HG02623 (cell line): Measurements from ENCODE around the gene NLRX1.
A peak's percentile ranks its signal among the peaks of the same experiment; 100 is the strongest.
"Not testable (repeated sequence)": the region's sequence is repeated elsewhere in the genome, so short reads cannot be mapped to it uniquely, and the experiment has no call there.

Experiments used
- ATAC-seq: cut with Tn5 transposase; IDR thresholded peaks from one replicate; pipeline ENCODE4 v1.9.1; 2021; ENCODE audit warnings: moderate library complexity; ENCODE audit not compliant: unreplicated experiment

The NLRX1 gene

GRCh38 chr11:119185981-119186634, 17.6 kb downstream of the NLRX1 start:
- no peak for ATAC-seq

- ATAC-seq, result no peak
Measured at GRCh38 chr11:119187123-119187892, 18.8 kb downstream of the NLRX1 start.

- no peak for ATAC-seq
Measured at GRCh38 chr11:119188067-119188466, 19.5 kb downstream of the NLRX1 start.

GRCh38 chr11:119188887-119189286, 20.4 kb downstream of the NLRX1 start:
- ATAC-seq, result no peak

- no peak for ATAC-seq
Measured at GRCh38 chr11:119189393-119189792, 20.9 kb downstream of the NLRX1 start.

- no peak for ATAC-seq
Measured at GRCh38 chr11:119190531-119190930, 22.0 kb downstream of the NLRX1 start.

GRCh38 chr11:119191265-119191664, 22.7 kb downstream of the NLRX1 start:
- ATAC-seq, result not testable (repeated sequence)

GRCh38 chr11:119192111-119192510, 23.6 kb downstream of the NLRX1 start:
- ATAC-seq, result no peak

- ATAC-seq, result no peak
Measured at GRCh38 chr11:119193001-119193400, 24.5 kb downstream of the NLRX1 start.

- no peak for ATAC-seq
Measured at GRCh38 chr11:119193626-119194025, 25.1 kb downstream of the NLRX1 start.

- ATAC-seq, result no peak
Measured at GRCh38 chr11:119194811-119195440, 26.4 kb downstream of the NLRX1 start.

- no peak for ATAC-seq
Measured at GRCh38 chr11:119195680-119196079, 27.2 kb downstream of the NLRX1 start.

GRCh38 chr11:119196833-119197483, 28.4 kb downstream of the NLRX1 start:
- ATAC-seq, result no peak

- ATAC-seq, result no peak
Measured at GRCh38 chr11:119198925-119199324, 30.4 kb downstream of the NLRX1 start.

GRCh38 chr11:119201236-119201635, 32.7 kb downstream of the NLRX1 start:
- ATAC-seq, result not testable (repeated sequence)

GRCh38 chr11:119202554-119202953, 34.0 kb downstream of the NLRX1 start:
- no peak for ATAC-seq

- no peak for ATAC-seq
Measured at GRCh38 chr11:119204066-119204465, 35.5 kb downstream of the NLRX1 start.

GRCh38 chr11:119205080-119205479, 36.6 kb downstream of the NLRX1 start:
- no peak for ATAC-seq

GRCh38 chr11:119205574-119206510, 37.3 kb downstream of the NLRX1 start, which contains the start of gene CBL:
Gene CBL, plus strand, starts transcription at chr11:119206339. Its CDS starts 79 bp downstream, at chr11:119206418.
- peak; percentile 80 for ATAC-seq
